SK-N-SH treated with all-trans-retinoic acid at 6 μM for 48 hours (cell line): ENCODE measurements around the gene CFD.

Source experiments
- ATAC-seq: fragments of 200-7000 bp; cut with Tn5 transposase; 3 replicates; pipeline ENCODE4 v1.9.1; 2020; ENCODE audit warnings: mild to moderate bottlenecking, moderate library complexity
- BACH2 ChIP-seq: fragments of 250-450 bp; sonication (Bioruptor Pico); IDR thresholded peaks from 2 replicates; pipeline ENCODE4 v1.9.0; 2021; ENCODE audit warnings: mild to moderate bottlenecking, borderline replicate concordance
- CSDC2 ChIP-seq: fragments of 250-450 bp; sonication (Bioruptor Pico); IDR thresholded peaks from 2 replicates; pipeline ENCODE4 v1.5.0; 2020; ENCODE audit warnings: mild to moderate bottlenecking, moderate library complexity
- ESRRG ChIP-seq: fragments of 250-450 bp; sonication (Bioruptor Pico); IDR thresholded peaks from 2 replicates; pipeline ENCODE4 v1.6.1; 2021; ENCODE audit warnings: mild to moderate bottlenecking
- GLIS3 ChIP-seq: fragments of 250-450 bp; sonication (Bioruptor Pico); IDR thresholded peaks from 2 replicates; pipeline ENCODE4 v1.5.0; 2020; ENCODE audit warnings: mild to moderate bottlenecking, moderate library complexity
- ISL1 ChIP-seq: fragments of 250-450 bp; sonication (Bioruptor Pico); IDR thresholded peaks from 2 replicates; pipeline ENCODE4 v2.1.2; 2022; ENCODE audit warnings: mild to moderate bottlenecking, moderate library complexity
- OSR1 ChIP-seq: fragments of 250-450 bp; sonication (Bioruptor Pico); IDR thresholded peaks from 2 replicates; pipeline ENCODE4 v1.8.0; 2022; ENCODE audit warnings: moderate library complexity, mild to moderate bottlenecking, inconsistent platforms
- PPARA ChIP-seq: fragments of 250-450 bp; sonication (Bioruptor Pico); IDR thresholded peaks from 2 replicates; pipeline ENCODE4 v1.5.0; 2020; ENCODE audit warnings: mild to moderate bottlenecking, borderline replicate concordance
- RARB ChIP-seq: fragments of 250-450 bp; sonication (Bioruptor Pico); IDR thresholded peaks from 2 replicates; pipeline ENCODE4 v1.8.0; 2021; ENCODE audit warnings: mild to moderate bottlenecking, moderate library complexity
- SNAI2 ChIP-seq: fragments of 250-450 bp; sonication (Bioruptor Pico); IDR thresholded peaks from 2 replicates; pipeline ENCODE4 v1.5.0; 2020; ENCODE audit warnings: mild to moderate bottlenecking, moderate library complexity
- TCF4 ChIP-seq: fragments of 250-450 bp; sonication (Bioruptor Pico); IDR thresholded peaks from 2 replicates; pipeline ENCODE4 v1.8.0; 2021; ENCODE audit warnings: mild to moderate bottlenecking, moderate library complexity, borderline replicate concordance
- TOX ChIP-seq: fragments of 250-450 bp; sonication (Bioruptor Pico); IDR thresholded peaks from 2 replicates; pipeline ENCODE4 v1.8.0; 2021; ENCODE audit warnings: mild to moderate bottlenecking, moderate library complexity, borderline replicate concordance
- ZC3H10 ChIP-seq: fragments of 250-450 bp; sonication (Bioruptor Pico); IDR thresholded peaks from 2 replicates; pipeline ENCODE4 v1.5.1; 2021; ENCODE audit warnings: mild to moderate bottlenecking, moderate library complexity
- ZFP3 ChIP-seq: fragments of 250-450 bp; sonication (Bioruptor Pico); IDR thresholded peaks from 2 replicates; pipeline ENCODE4 v1.5.0; 2020; ENCODE audit warnings: mild to moderate bottlenecking, moderate library complexity
- ZNF565 ChIP-seq: fragments of 450-650 bp; formaldehyde crosslinking; conservative IDR thresholded peaks from 2 replicates; pipeline ENCODE4 v1.5.0; 2020; ENCODE audit warnings: low read depth, mild to moderate bottlenecking, moderate library complexity
- ZNF70 ChIP-seq: fragments of 450-650 bp; formaldehyde crosslinking; IDR thresholded peaks from 2 replicates; pipeline ENCODE4 v1.5.0; 2020; ENCODE audit warnings: mild to moderate bottlenecking, moderate library complexity
- TF ChIP-seq, protein P1 (sequence below): fragments of 250-450 bp; sonication (Bioruptor Pico); IDR thresholded peaks from 2 replicates; pipeline ENCODE4 v1.8.0; 2020; ENCODE audit warnings: mild to moderate bottlenecking, moderate library complexity, borderline replicate concordance
- TF ChIP-seq, protein P2 (sequence below): fragments of 250-450 bp; sonication (Bioruptor Pico); IDR thresholded peaks from 2 replicates; pipeline ENCODE4 v1.5.0; 2020; ENCODE audit warnings: mild to moderate bottlenecking, moderate library complexity
- TF ChIP-seq, protein P3 (sequence below): fragments of 250-450 bp; sonication (Bioruptor Pico); IDR thresholded peaks from 2 replicates; pipeline ENCODE4 v1.8.0; 2021; ENCODE audit warnings: low read depth, mild to moderate bottlenecking, moderate library complexity, borderline replicate concordance
- TF ChIP-seq, protein P4 (sequence below): fragments of 250-450 bp; sonication (Bioruptor Pico); IDR thresholded peaks from 2 replicates; pipeline ENCODE4 v1.5.1; 2021; ENCODE audit warnings: mild to moderate bottlenecking, moderate library complexity

Gene CFD

DNA sequence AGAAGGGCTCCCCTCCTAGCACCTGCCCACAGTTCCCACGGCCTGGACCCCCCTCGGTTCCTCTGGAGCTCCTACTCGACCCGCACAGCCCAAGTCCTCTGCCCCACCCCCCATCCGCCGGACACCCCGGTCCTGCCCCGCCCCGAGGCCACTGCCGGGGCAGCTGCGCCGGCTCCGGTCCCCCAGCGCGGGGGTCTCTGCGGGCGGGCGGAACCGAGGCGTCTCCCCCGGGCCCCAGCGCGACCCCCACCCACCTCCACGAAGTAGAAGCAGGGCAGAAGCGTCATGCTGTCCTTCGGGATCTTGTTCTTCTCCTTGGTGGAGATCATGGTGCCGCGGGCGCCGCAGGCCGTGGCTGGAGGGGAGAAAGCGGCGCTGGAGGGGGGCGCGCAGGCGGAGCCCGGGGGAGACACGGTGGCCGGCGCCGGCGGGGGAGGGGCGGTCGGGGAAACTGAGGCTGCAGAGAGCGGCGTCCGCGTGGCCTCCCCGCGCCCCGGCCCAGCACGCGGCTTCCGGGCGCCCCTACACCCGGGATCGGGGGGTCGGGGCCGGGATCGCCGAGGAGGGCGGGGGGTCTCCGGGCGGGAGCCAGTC lies 38.1 kb upstream of the CFD start:
- no peak for TF ChIP-seq ESRRG
- no peak for TF ChIP-seq ZC3H10 (CRISPR knock-in tag)
- TF ChIP-seq, protein P1, sequence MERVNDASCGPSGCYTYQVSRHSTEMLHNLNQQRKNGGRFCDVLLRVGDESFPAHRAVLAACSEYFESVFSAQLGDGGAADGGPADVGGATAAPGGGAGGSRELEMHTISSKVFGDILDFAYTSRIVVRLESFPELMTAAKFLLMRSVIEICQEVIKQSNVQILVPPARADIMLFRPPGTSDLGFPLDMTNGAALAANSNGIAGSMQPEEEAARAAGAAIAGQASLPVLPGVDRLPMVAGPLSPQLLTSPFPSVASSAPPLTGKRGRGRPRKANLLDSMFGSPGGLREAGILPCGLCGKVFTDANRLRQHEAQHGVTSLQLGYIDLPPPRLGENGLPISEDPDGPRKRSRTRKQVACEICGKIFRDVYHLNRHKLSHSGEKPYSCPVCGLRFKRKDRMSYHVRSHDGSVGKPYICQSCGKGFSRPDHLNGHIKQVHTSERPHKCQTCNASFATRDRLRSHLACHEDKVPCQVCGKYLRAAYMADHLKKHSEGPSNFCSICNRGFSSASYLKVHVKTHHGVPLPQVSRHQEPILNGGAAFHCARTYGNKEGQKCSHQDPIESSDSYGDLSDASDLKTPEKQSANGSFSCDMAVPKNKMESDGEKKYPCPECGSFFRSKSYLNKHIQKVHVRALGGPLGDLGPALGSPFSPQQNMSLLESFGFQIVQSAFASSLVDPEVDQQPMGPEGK: no peak
- TF ChIP-seq BACH2: no peak
- no peak for TF ChIP-seq PPARA (CRISPR knock-in tag)
- no peak for TF ChIP-seq TCF4 (CRISPR knock-in tag)
- peak; percentile 97 for TF ChIP-seq ZFP3 (CRISPR knock-in tag)
- TF ChIP-seq CSDC2: no peak
- ATAC-seq: 0 out of 3 replicates have a peak, but pooled peaks have one; percentile 18

DNA sequence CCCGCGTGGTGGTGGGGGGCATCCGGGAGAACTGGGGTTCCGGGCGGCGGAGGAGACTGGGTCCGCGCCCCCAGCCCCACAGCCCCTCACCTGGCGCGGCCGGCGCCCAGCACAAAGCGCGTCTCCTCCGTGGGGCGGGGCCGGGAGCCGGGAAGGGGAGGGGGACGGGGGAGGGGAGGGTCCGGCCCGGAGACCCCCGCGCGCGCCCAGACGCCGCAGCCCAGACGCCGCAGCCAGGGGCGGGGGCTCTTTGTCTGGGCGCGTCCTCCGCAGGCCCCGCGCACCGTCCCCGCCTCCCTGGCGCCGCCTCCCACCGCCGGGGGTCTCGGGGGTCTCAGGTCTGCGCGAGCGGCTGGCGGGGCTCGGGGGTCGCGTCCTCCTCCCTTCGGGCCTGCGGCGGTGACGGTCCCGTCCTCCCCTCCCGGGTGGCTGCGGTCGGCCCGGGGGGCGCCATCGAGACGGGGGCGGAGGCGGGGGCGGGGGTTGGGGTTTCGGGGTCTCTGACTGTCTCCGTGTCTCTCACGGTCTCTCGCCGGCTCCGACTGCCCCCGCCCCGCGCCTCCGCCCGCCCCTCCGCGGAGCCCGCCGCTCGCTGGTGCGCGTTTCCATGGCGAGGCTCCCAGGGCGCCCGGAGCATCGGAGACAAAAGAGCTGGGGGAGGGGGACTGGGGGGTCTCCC lies 37.5 kb upstream of the CFD start, which contains the start of gene PLPPR3:
Gene PLPPR3, minus strand, starts transcription at position 131 of the 679 bp plus-strand sequence. CDS start 396 bp downstream, outside the sequence.
- TF ChIP-seq, protein P2, sequence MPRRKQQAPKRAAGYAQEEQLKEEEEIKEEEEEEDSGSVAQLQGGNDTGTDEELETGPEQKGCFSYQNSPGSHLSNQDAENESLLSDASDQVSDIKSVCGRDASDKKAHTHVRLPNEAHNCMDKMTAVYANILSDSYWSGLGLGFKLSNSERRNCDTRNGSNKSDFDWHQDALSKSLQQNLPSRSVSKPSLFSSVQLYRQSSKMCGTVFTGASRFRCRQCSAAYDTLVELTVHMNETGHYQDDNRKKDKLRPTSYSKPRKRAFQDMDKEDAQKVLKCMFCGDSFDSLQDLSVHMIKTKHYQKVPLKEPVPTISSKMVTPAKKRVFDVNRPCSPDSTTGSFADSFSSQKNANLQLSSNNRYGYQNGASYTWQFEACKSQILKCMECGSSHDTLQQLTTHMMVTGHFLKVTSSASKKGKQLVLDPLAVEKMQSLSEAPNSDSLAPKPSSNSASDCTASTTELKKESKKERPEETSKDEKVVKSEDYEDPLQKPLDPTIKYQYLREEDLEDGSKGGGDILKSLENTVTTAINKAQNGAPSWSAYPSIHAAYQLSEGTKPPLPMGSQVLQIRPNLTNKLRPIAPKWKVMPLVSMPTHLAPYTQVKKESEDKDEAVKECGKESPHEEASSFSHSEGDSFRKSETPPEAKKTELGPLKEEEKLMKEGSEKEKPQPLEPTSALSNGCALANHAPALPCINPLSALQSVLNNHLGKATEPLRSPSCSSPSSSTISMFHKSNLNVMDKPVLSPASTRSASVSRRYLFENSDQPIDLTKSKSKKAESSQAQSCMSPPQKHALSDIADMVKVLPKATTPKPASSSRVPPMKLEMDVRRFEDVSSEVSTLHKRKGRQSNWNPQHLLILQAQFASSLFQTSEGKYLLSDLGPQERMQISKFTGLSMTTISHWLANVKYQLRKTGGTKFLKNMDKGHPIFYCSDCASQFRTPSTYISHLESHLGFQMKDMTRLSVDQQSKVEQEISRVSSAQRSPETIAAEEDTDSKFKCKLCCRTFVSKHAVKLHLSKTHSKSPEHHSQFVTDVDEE (CRISPR knock-in tag): no peak
- TF ChIP-seq, all 23 proteins: peak for 0
- ATAC-seq: no peak

DNA sequence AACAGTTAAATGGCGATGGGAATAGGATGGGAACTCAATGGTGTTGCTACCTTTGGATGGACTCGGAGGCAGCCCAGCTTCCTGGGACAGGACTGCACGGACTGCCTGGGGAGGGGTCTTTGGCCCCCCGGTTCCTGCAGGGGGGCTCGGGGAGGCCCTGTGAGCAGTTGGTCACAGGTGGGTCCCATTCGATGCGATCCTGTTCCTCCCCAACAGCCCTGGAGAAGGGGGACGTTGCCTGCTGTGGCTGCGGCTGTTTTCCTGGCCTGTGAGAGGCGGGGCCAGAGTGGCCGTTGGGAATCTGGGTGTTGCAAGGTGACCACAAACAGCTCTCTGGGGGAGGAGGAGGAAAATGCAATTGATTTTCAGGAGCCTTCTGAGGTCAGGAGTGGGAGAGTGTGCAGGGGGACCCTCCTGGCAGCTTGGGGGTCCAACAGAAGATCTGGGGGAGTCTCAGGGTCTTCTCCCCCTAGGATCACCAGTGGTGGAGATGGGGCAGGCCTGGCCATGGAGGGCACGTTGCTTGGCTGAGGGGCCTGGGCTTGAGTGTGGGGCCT lies 35.8 kb upstream of the CFD start:
- TF ChIP-seq ISL1 (CRISPR knock-in tag) (no peak), ZNF565 (CRISPR knock-in tag) (no peak), BACH2 (no peak)
- TF ChIP-seq, protein P3, sequence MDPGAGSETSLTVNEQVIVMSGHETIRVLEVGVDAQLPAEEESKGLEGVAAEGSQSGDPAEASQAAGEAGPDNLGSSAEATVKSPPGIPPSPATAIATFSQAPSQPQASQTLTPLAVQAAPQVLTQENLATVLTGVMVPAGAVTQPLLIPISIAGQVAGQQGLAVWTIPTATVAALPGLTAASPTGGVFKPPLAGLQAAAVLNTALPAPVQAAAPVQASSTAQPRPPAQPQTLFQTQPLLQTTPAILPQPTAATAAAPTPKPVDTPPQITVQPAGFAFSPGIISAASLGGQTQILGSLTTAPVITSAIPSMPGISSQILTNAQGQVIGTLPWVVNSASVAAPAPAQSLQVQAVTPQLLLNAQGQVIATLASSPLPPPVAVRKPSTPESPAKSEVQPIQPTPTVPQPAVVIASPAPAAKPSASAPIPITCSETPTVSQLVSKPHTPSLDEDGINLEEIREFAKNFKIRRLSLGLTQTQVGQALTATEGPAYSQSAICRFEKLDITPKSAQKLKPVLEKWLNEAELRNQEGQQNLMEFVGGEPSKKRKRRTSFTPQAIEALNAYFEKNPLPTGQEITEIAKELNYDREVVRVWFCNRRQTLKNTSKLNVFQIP (CRISPR knock-in tag): no peak
- no peak for ATAC-seq

DNA sequence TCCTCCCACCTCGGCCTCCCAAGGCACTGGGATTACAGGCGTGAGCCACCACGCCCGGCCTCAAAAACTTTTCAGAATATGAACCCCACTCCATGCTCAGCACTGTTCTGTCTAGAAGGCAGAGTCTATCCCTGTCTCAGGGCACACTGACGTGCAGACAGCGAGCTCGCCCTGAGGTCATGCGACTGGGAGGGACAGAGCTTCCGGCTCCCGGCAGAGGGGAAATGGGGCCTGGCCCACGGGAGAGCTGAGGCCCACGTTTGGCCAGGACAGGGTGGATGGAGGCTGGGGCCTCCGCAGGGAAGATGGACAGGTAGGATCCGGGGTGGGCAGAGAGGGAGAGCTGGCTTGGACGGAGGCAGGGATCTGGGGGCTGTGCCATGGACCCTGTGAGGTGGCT lies 34.6 kb upstream of the CFD start:
- no peak for ATAC-seq
- TF ChIP-seq ZC3H10 (CRISPR knock-in tag): no peak
- TF ChIP-seq, protein P1: no peak
- no peak for TF ChIP-seq OSR1 (CRISPR knock-in tag)
- TF ChIP-seq SNAI2: no peak
- TF ChIP-seq, protein P3 (CRISPR knock-in tag): no peak
- no peak for TF ChIP-seq TOX (CRISPR knock-in tag)
- no peak for TF ChIP-seq GLIS3 (CRISPR knock-in tag)
- no peak for TF ChIP-seq ISL1 (CRISPR knock-in tag)
- TF ChIP-seq BACH2: no peak
- no peak for TF ChIP-seq CSDC2
- TF ChIP-seq, protein P4, sequence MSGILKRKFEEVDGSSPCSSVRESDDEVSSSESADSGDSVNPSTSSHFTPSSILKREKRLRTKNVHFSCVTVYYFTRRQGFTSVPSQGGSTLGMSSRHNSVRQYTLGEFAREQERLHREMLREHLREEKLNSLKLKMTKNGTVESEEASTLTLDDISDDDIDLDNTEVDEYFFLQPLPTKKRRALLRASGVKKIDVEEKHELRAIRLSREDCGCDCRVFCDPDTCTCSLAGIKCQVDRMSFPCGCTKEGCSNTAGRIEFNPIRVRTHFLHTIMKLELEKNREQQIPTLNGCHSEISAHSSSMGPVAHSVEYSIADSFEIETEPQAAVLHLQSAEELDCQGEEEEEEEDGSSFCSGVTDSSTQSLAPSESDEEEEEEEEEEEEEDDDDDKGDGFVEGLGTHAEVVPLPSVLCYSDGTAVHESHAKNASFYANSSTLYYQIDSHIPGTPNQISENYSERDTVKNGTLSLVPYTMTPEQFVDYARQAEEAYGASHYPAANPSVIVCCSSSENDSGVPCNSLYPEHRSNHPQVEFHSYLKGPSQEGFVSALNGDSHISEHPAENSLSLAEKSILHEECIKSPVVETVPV (CRISPR knock-in tag): no peak
- TF ChIP-seq RARB: no peak
- no peak for TF ChIP-seq ZNF70 (CRISPR knock-in tag)
- TF ChIP-seq ZNF565 (CRISPR knock-in tag): no peak
- TF ChIP-seq ZFP3 (CRISPR knock-in tag): no peak
- TF ChIP-seq ESRRG: no peak
- TF ChIP-seq, protein P2 (CRISPR knock-in tag): no peak
- no peak for TF ChIP-seq PPARA (CRISPR knock-in tag)
